Activated CD8-positive, alpha-beta memory T cell treated with anti-CD3 and anti-CD28 coated beads, Interleukin-2, amount 10 ng/mL, durations not matched to agents 7 days and 5 days (primary cell): Measurements from ENCODE around the gene MYLK4. TPM values are rescaled to one million over a fixed set of nuclear protein-coding genes. Genes with fewer than 3 reads are reported as not detected.

Experiments used
- ATAC-seq: fragments of 150-1000 bp; cut with Tn5 transposase; one replicate; pipeline ENCODE4 v1.10.0; 2021; ENCODE audit warnings: moderate library complexity
- CTCF ChIA-PET: fragments of 350-600 bp; sonication (Branson Sonifier 250); formaldehyde crosslinking; loops from one replicate; lab custom pipeline; 2021; ENCODE audit warnings: antibody characterized with exemption; lab: Charles Lee
- DNase-seq: peaks from one replicate; pipeline ENCODE4 v3.0.0-alpha.2; 2020
- H3K27ac Mint-ChIP-seq: one replicate; pipeline ENCODE4 v1.8.0; 2021; ENCODE audit warnings: mild to moderate bottlenecking, mixed read lengths
- H3K27me3 Mint-ChIP-seq: one replicate; pipeline ENCODE4 v1.8.0; 2021; ENCODE audit warnings: mixed read lengths
- H3K36me3 Mint-ChIP-seq: one replicate; pipeline ENCODE4 v1.8.0; 2021; ENCODE audit warnings: mild to moderate bottlenecking, mixed read lengths
- H3K4me1 Mint-ChIP-seq: one replicate; pipeline ENCODE4 v1.8.0; 2021; ENCODE audit warnings: mixed read lengths
- H3K4me3 Mint-ChIP-seq: one replicate; pipeline ENCODE4 v1.8.0; 2021; ENCODE audit warnings: mild to moderate bottlenecking, moderate library complexity, mixed read lengths
- H3K9me3 Mint-ChIP-seq: one replicate; pipeline ENCODE4 v1.8.0; 2022; ENCODE audit warnings: low read depth, mixed read lengths
- total RNA-seq, 2 experiments: library from RNA; stranded (reverse); gene quantifications; one replicate each; pipeline ENCODE4 v1.2.3, GENCODE V29; 2021

Gene MYLK4
- total RNA-seq, 2 experiments from 2014 or later: 0.18 to 0.23 TPM

GRCh38 chr6:2751871-2752270 is 1.1 kb upstream of the MYLK4 start:
- Mint-ChIP-seq H3K27ac (no peak overlapping the region), H3K27me3 (peaks cover 60% of the 10 kb centered on the region), H3K4me1 (peaks cover 16% of the 10 kb centered on the region), H3K36me3 (peaks cover 2% of the 10 kb centered on the region), H3K4me3 (no peak overlapping the region), H3K9me3 (no peaks in the 10 kb centered on the region)
- ATAC-seq: no peak
- DNase-seq: peak; percentile 59
- CTCF ChIA-PET: interaction anchor here (0.9 to 4.7 kb wide), 4 partner anchors 10 to 19 kb away, joined by 3 to 83 read pairs (median 36); no protein-coding TSS in a partner anchor

GRCh38 chr6:2749969-2750600 is 637 bp downstream of the MYLK4 start:
- DNase-seq (peak; percentile 77), ATAC-seq (peak; percentile 49)
- Mint-ChIP-seq H3K9me3 (no peaks in the 10 kb centered on the region), H3K27ac (no peak overlapping the region), H3K27me3 (peaks cover 47% of the 10 kb centered on the region), H3K4me3 (no peak overlapping the region), H3K36me3 (peaks cover 2% of the 10 kb centered on the region), H3K4me1 (peaks cover 16% of the 10 kb centered on the region)
- CTCF ChIA-PET: interaction anchor here (0.6 to 4.7 kb wide), 21 partner anchors 8 to 1153 kb away, joined by 3 to 83 read pairs (median 4); partner anchors contain the start of genes NQO2 and WRNIP1

DNA sequence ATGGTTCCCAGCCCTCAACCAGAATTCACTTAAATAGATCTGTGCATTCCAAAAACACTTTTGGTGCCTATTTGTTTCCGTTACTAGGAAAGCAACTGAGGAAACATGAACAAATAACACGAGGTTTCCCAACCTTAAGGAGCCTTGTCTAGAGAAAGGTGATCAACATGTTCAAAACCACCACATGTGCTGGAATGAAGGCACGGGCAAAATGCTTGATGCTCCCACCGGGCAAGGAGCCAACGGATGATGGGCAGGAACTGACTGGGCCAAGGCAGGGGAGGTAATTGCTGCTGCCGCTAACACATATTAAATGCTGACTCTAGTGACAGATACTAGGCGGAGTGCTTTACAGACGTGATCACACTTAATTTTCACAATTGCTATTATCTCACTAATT is 2.5 kb downstream of the MYLK4 start:
- no peaks in the 10 kb centered on the region for H3K36me3 Mint-ChIP-seq
- H3K4me3 Mint-ChIP-seq: no peak overlapping the region
- H3K9me3 Mint-ChIP-seq: no peaks in the 10 kb centered on the region
- no peak overlapping the region for H3K27ac Mint-ChIP-seq
- DNase-seq: no peak
- CTCF ChIA-PET: interaction anchor here (1.0 to 4.7 kb wide), 4 partner anchors 10 to 21 kb away, joined by 3 to 83 read pairs (median 30); no protein-coding TSS in a partner anchor
- no peak for ATAC-seq
- peaks cover 35% of the 10 kb centered on the region for H3K27me3 Mint-ChIP-seq
- H3K4me1 Mint-ChIP-seq: peaks cover 14% of the 10 kb centered on the region

DNA sequence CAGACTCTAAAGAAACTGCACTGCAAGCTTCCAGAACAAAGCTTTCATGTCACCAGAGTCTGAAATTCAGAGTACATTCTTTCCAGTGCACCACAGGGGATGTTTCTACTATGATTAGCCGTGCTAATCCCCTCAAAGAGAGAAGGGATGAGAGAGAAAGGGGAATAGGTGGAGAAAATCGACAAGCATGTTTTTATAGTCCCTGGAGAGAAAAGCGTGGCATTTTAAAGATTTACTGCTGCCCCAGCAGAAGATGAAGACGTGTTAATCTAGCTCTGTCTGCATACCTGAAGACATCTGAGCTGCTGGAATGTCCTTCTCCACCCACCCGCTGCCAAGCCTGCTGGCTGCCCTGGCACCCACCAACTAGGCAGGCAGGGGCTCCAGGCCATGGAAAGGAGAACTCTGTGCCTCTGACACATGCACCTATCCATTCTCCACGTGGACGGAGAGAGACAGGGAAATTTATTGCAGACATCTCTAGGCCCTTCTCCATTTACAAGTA is 4.1 kb downstream of the MYLK4 start:
- H3K36me3 Mint-ChIP-seq: no peaks in the 10 kb centered on the region
- H3K4me3 Mint-ChIP-seq: no peak overlapping the region
- H3K27ac Mint-ChIP-seq: no peak overlapping the region
- no peak for ATAC-seq
- peaks cover 30% of the 10 kb centered on the region for H3K27me3 Mint-ChIP-seq
- H3K4me1 Mint-ChIP-seq: peaks cover 8% of the 10 kb centered on the region
- DNase-seq: no peak
- no peaks in the 10 kb centered on the region for H3K9me3 Mint-ChIP-seq
- CTCF ChIA-PET: interaction anchor here (0.6 kb wide), 1 partner anchor 12 kb away, joined by 3 read pairs; no protein-coding TSS in a partner anchor

DNA sequence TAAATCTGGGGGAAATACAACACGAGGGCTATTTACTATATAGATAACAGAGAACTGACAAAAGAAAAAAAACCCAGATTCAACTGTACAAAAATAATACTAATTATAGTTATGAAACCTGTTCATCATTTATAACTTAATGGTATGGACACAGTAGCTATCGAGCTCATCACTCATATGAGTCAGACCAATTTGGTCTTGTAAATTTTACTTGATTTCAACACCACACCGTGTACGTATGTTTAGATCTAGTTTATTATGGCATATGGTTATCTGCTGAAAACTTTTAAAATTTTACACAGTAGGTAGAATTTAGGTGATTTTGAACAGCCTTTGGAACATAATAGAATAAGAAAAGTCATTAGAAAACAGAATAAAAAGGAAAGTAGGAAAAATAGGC is 5.5 kb downstream of the MYLK4 start:
- ATAC-seq (no peak), DNase-seq (no peak)
- CTCF ChIA-PET: no interaction called here
- peaks cover 21% of the 10 kb centered on the region for H3K27me3 Mint-ChIP-seq
- H3K9me3 Mint-ChIP-seq: no peaks in the 10 kb centered on the region
- no peak overlapping the region for H3K27ac Mint-ChIP-seq
- no peak overlapping the region for H3K4me3 Mint-ChIP-seq
- H3K4me1 Mint-ChIP-seq: peaks cover 5% of the 10 kb centered on the region
- H3K36me3 Mint-ChIP-seq: no peaks in the 10 kb centered on the region

DNA sequence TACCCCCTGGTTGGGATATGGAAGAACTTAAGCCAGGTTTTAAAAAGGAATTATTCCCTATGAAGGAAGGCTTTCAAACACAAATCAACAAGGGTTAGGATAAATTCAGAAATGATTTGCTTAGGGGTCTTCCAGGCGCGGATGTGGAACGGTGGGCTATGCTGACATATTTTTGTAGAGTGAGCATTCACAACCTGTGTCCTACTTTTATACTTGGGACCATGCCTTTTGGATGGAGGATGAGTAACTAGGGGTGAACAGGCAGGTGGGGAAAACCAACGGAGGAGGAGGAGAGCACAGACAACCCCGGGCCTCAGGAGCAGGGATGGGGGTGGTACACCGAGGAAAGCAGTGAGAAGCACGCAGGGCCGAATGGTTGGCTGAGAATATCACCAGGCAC is 5.9 kb downstream of the MYLK4 start:
- ATAC-seq (no peak), DNase-seq (no peak)
- Mint-ChIP-seq H3K9me3 (no peaks in the 10 kb centered on the region), H3K4me3 (no peak overlapping the region), H3K36me3 (no peaks in the 10 kb centered on the region), H3K4me1 (peaks cover 1% of the 10 kb centered on the region), H3K27ac (no peak overlapping the region), H3K27me3 (peaks cover 18% of the 10 kb centered on the region)
- CTCF ChIA-PET: no interaction called here

DNA sequence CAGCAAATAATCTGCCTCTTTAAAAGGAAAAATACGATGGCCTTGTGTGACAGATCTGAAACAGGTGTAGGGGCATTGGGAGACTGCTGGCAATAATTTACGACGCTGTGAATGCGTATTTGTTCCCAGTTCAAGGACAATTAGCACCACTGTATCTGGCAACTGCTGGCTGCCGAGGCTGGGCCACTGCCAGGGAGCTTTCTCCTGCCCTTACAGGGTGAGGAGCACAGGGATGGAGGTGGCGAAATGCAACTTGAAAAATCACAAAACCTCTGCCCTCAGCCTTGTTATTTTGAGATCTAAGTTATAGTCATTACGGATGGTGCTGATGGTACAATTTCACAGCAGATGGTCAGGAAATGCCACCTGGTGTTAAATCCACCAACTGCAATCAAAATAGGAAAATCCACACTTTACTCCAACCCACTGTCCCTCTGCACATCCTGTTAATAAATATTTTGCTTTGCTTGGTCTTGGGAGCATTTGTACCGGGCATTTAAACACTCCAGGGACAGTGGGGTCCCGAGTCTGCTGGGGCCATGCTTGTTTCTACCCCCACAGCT is 6.4 kb downstream of the MYLK4 start:
- ATAC-seq (no peak), DNase-seq (no peak)
- Mint-ChIP-seq H3K4me3 (no peak overlapping the region), H3K36me3 (no peaks in the 10 kb centered on the region), H3K4me1 (no peaks in the 10 kb centered on the region), H3K27me3 (peaks cover 15% of the 10 kb centered on the region), H3K9me3 (no peaks in the 10 kb centered on the region), H3K27ac (no peak overlapping the region)
- CTCF ChIA-PET: no interaction called here

DNA sequence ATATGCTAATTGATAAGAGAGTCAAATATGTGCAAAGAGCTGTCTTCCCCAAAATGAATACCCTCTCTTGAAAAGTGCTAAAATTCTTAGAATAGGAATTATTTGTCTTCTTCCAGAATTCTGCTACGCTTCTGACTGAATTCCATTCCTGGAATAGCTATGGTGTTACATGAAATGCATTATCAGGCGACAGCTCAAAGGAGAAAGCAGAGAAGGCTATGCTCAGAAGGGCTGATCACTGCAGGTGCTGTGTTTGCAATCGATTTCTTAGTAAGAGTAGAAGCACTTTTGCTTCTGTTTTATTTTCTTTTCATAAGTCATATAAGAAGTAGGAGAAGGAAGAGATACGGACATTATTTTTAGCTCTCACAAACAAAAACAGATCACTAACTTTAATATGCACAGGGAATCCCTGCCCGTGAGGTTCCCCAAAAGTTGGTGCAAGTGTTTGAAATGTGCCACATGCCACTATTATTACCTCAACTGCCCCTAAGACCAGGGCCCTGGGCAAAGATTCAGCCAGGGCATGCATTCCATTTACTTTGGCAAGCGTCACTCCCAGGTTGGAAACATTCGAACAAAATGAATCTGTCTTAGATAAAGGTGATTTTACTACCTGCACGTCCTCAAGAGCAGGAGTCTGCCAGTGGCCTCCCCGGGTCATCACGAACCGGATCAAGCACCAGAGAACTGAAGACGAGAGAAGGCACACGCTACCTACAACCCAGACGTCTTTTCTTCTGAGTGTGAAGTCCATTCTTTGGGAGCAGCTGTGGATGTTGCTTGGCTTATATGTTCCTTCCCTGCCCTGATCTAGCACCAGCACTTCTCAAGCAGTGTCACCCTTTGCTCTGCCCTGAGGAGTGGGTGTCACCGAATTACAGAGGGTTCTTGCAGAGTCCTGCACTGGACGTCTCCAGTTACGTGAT is 7.2 kb downstream of the MYLK4 start:
- H3K36me3 Mint-ChIP-seq: no peaks in the 10 kb centered on the region
- no peaks in the 10 kb centered on the region for H3K9me3 Mint-ChIP-seq
- no peak overlapping the region for H3K4me3 Mint-ChIP-seq
- no peaks in the 10 kb centered on the region for H3K4me1 Mint-ChIP-seq
- CTCF ChIA-PET: interaction anchor here (1.0 kb wide), 1 partner anchor 109 kb away, joined by 3 read pairs; no protein-coding TSS in a partner anchor
- no peak overlapping the region for H3K27ac Mint-ChIP-seq
- peaks cover 11% of the 10 kb centered on the region for H3K27me3 Mint-ChIP-seq
- DNase-seq (no peak), ATAC-seq (no peak)

GRCh38 chr6:2741756-2742155 is 9.0 kb downstream of the MYLK4 start:
- H3K27ac Mint-ChIP-seq: no peak overlapping the region
- ATAC-seq (no peak), DNase-seq (no peak)
- CTCF ChIA-PET: interaction anchor here (7.5 kb wide), 1 partner anchor 8 kb away, joined by 83 read pairs; the partner anchor contains the start of gene MYLK4
- H3K4me3 Mint-ChIP-seq: no peak overlapping the region
- H3K9me3 Mint-ChIP-seq: no peaks in the 10 kb centered on the region
- H3K4me1 Mint-ChIP-seq: peaks cover 4% of the 10 kb centered on the region
- H3K36me3 Mint-ChIP-seq: no peaks in the 10 kb centered on the region
- peaks cover 7% of the 10 kb centered on the region for H3K27me3 Mint-ChIP-seq

- Mint-ChIP-seq H3K27ac (no peak overlapping the region), H3K36me3 (no peaks in the 10 kb centered on the region), H3K4me3 (no peak overlapping the region), H3K27me3 (peaks cover 5% of the 10 kb centered on the region), H3K9me3 (no peaks in the 10 kb centered on the region), H3K4me1 (peaks cover 4% of the 10 kb centered on the region)
- ATAC-seq: no peak
- no peak for DNase-seq
- CTCF ChIA-PET: interaction anchor here (7.5 kb wide), 1 partner anchor 10 kb away, joined by 83 read pairs; the partner anchor contains the start of gene MYLK4
Observed at GRCh38 chr6:2740581-2740980, 10.1 kb downstream of the MYLK4 start.

- H3K9me3 Mint-ChIP-seq: no peaks in the 10 kb centered on the region
- ATAC-seq: peak; percentile 39
- H3K27me3 Mint-ChIP-seq: peaks cover 5% of the 10 kb centered on the region
- no peaks in the 10 kb centered on the region for H3K36me3 Mint-ChIP-seq
- CTCF ChIA-PET: interaction anchor here (0.7 to 7.5 kb wide), 3 partner anchors 11 to 102 kb away, joined by 3 to 83 read pairs (median 8); partner anchors contain the start of genes MYLK4 and SERPINB1
- H3K4me1 Mint-ChIP-seq: peaks cover 4% of the 10 kb centered on the region
- no peak for DNase-seq
- H3K27ac Mint-ChIP-seq: no peak overlapping the region
- no peak overlapping the region for H3K4me3 Mint-ChIP-seq
Observed at GRCh38 chr6:2739335-2739734, 11.4 kb downstream of the MYLK4 start.

DNA sequence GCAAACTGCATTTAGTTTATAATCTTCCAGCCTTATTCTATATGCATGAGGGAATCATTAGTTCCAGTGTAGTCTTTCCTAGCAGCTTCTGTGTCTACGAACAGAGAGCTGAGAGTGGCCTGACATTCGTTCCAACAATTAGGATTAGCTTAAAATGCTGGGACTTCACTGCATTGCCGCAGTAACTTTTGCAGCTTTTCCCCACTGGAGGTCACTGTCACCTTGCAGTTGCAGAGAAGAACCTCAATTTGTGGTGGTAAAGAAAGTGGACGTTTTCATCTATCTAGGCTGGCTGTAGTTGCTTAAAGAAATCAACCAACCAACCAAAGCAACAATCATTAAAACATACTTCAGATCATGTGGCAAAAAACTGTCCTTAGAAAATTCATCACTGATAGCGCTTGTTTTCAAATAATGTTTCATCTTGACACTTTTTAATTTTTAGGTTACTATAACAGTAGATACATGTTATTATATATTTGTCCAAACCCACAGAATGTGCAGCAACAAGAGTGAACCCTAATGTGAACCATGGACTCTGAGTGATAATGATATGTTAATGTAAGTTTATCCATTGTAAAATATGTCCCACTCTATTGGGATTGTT is 12.2 kb downstream of the MYLK4 start:
- H3K9me3 Mint-ChIP-seq: no peaks in the 10 kb centered on the region
- peaks cover 5% of the 10 kb centered on the region for H3K27me3 Mint-ChIP-seq
- no peak overlapping the region for H3K4me3 Mint-ChIP-seq
- H3K36me3 Mint-ChIP-seq: no peaks in the 10 kb centered on the region
- H3K27ac Mint-ChIP-seq: no peak overlapping the region
- peaks cover 9% of the 10 kb centered on the region for H3K4me1 Mint-ChIP-seq
- CTCF ChIA-PET: interaction anchor here (0.6 to 7.5 kb wide), 20 partner anchors 12 to 318 kb away, joined by 3 to 83 read pairs (median 4); partner anchors contain the start of genes MYLK4 and SERPINB1
- ATAC-seq (peak; percentile 65), DNase-seq (peak; percentile 72)
